ENCODE results near the gene PCNX1. TPM values are rescaled to one million over a fixed set of nuclear protein-coding genes. Genes with fewer than 3 reads are reported as not detected.
A peak's percentile ranks its signal among the peaks of the same experiment; 100 is the strongest.

PCNX1 gene
- polyA plus RNA-seq, 1 experiment = 33.2 TPM

- no peaks in the 10 kb centered on the region for H3K36me3 ChIP-seq (ENCODE audit: control insufficient read depth, insufficient read depth, low read length)
- ChIA-PET CTCF (interaction anchor here (0.9 to 1.4 kb wide), 4 partner anchors 10 to 81 kb away, joined by 3 read pairs; no protein-coding TSS in a partner anchor), POLR2A (no interaction called here)
- H3K27me3 ChIP-seq (ENCODE audit: control insufficient read depth, insufficient read depth, low read length) = no peaks in the 10 kb centered on the region
- no peak overlapping the region for H3K4me3 ChIP-seq (ENCODE audit: low read depth, low read length)
- TF ChIP-seq, protein P1, sequence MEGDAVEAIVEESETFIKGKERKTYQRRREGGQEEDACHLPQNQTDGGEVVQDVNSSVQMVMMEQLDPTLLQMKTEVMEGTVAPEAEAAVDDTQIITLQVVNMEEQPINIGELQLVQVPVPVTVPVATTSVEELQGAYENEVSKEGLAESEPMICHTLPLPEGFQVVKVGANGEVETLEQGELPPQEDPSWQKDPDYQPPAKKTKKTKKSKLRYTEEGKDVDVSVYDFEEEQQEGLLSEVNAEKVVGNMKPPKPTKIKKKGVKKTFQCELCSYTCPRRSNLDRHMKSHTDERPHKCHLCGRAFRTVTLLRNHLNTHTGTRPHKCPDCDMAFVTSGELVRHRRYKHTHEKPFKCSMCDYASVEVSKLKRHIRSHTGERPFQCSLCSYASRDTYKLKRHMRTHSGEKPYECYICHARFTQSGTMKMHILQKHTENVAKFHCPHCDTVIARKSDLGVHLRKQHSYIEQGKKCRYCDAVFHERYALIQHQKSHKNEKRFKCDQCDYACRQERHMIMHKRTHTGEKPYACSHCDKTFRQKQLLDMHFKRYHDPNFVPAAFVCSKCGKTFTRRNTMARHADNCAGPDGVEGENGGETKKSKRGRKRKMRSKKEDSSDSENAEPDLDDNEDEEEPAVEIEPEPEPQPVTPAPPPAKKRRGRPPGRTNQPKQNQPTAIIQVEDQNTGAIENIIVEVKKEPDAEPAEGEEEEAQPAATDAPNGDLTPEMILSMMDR (IDR thresholded peaks at IDR 0.05; ENCODE audit: insufficient read depth, low read depth, low read length) = no peak
- no peak for DNase-seq (ENCODE audit: low read depth)
These were observed 5.1 kb upstream of the PCNX1 start for GRCh38 chr14:70902184-70902583.

- Histone ChIP-seq H3K27me3 (ENCODE audit: control insufficient read depth, insufficient read depth, low read length) (no peaks in the 10 kb centered on the region), H3K36me3 (ENCODE audit: control insufficient read depth, insufficient read depth, low read length) (no peaks in the 10 kb centered on the region), H3K4me3 (ENCODE audit: low read depth, low read length) (no peak overlapping the region)
- no peak for DNase-seq (ENCODE audit: low read depth)
- CTCF ChIA-PET = interaction anchor here (1.3 to 4.2 kb wide), 6 partner anchors 10 to 96 kb away, joined by 3 to 37 read pairs (median 8); no protein-coding TSS in a partner anchor
- POLR2A ChIA-PET = interaction anchor here (0.7 kb wide), 1 partner anchor 1279 kb away, joined by 3 read pairs; no protein-coding TSS in a partner anchor
- TF ChIP-seq, protein P1 (IDR thresholded peaks at IDR 0.05; ENCODE audit: insufficient read depth, low read depth, low read length) = no peak
These were observed 2.9 kb upstream of the PCNX1 start for GRCh38 chr14:70904373-70904772.

DNA sequence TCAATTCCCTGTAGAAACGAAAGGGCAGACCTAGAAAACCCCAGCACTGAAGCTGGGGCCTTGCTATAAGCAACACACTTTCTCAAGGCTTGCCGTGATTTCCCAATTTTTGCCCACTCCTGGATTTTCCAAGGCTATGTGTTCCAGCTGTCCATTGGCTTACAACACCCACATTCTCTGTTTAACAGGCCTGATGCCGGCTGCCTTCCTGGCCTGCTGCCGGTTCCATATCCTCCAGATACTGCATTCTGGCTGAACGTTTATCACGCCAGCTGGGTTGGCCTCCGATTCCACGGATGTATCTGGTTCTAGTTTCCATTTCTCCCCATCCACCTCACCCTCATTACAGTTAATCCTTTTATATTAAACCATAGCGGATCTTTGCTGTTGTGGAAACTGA, 2.0 kb upstream of the PCNX1 start:
- no peak for DNase-seq (ENCODE audit: low read depth)
- Histone ChIP-seq H3K36me3 (ENCODE audit: control insufficient read depth, insufficient read depth, low read length) (no peaks in the 10 kb centered on the region), H3K27me3 (ENCODE audit: control insufficient read depth, insufficient read depth, low read length) (no peaks in the 10 kb centered on the region), H3K4me3 (ENCODE audit: low read depth, low read length) (no peak overlapping the region)
- ChIA-PET CTCF (interaction anchor here (0.8 to 4.2 kb wide), 9 partner anchors 11 to 87 kb away, joined by 3 to 37 read pairs (median 6); no protein-coding TSS in a partner anchor), POLR2A (no interaction called here)
- TF ChIP-seq, protein P1 (IDR thresholded peaks at IDR 0.05; ENCODE audit: insufficient read depth, low read depth, low read length) = no peak

DNA sequence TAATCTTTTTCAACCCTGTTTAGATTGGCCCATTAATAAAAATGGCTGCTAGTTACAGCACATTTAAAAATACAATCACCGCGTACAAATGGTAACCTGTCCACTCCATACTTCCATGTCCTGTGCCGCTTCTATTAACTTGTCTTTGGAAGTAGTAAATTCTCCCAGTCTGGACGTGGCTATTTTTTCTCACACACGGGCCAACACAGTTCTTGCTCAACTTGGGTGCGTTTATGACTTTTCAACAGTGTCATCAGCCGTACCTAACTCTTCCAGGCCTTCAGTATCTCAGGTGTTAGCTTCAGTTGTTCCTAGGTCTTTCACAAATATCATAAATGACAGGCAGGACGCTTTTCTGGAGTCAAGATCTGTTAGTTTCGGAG, 475 bp upstream of the PCNX1 start:
- Histone ChIP-seq H3K27me3 (ENCODE audit: control insufficient read depth, insufficient read depth, low read length) (no peaks in the 10 kb centered on the region), H3K4me3 (ENCODE audit: low read depth, low read length) (peak overlapping the region; percentile 91), H3K36me3 (ENCODE audit: control insufficient read depth, insufficient read depth, low read length) (no peaks in the 10 kb centered on the region)
- ChIA-PET POLR2A (interaction anchor here (1.3 kb wide), 1 partner anchor 28 kb away, joined by 3 read pairs; no protein-coding TSS in a partner anchor), CTCF (interaction anchor here (0.6 to 4.2 kb wide), 18 partner anchors 10 to 846 kb away, joined by 3 to 37 read pairs (median 6); no protein-coding TSS in a partner anchor)
- DNase-seq (ENCODE audit: low read depth) = no peak
- TF ChIP-seq, protein P1 (IDR thresholded peaks at IDR 0.05; ENCODE audit: insufficient read depth, low read depth, low read length) = no peak

GRCh38 chr14:70907996-70908934, 1.0 kb downstream of the PCNX1 start:
- Histone ChIP-seq H3K4me3 (ENCODE audit: low read depth, low read length) (peak overlapping the region; percentile 91), H3K36me3 (ENCODE audit: control insufficient read depth, insufficient read depth, low read length) (no peaks in the 10 kb centered on the region), H3K27me3 (ENCODE audit: control insufficient read depth, insufficient read depth, low read length) (no peaks in the 10 kb centered on the region)
- TF ChIP-seq, protein P1 (IDR thresholded peaks at IDR 0.05; ENCODE audit: insufficient read depth, low read depth, low read length) = no peak
- ChIA-PET CTCF (interaction anchor here (0.8 to 2.7 kb wide), 13 partner anchors 10 to 77 kb away, joined by 3 to 14 read pairs (median 4); no protein-coding TSS in a partner anchor), POLR2A (interaction anchor here (1.3 kb wide), 1 partner anchor 26 kb away, joined by 3 read pairs; no protein-coding TSS in a partner anchor)
- DNase-seq (ENCODE audit: low read depth) = no peak
